ENCODE measurements around the gene STARD3.

STARD3 gene

GRCh38 chr17:39617100-39617445 is 19.9 kb upstream of the STARD3 start:
- peak overlapping the region; percentile 33 for H3K4me3 ChIP-seq (ENCODE audit: low read depth, low read length)
- no peak overlapping the region for H3K9ac ChIP-seq (ENCODE audit: low read depth, low read length)
- no peaks in the 10 kb centered on the region for H3K9me3 ChIP-seq (ENCODE audit: control insufficient read depth, insufficient read depth, low read length)
- H3K36me3 ChIP-seq (ENCODE audit: control insufficient read depth, insufficient read depth, low read length) = no peaks in the 10 kb centered on the region
- peaks cover 5% of the 10 kb centered on the region for H3K4me1 ChIP-seq (ENCODE audit: control insufficient read depth, insufficient read depth, low read length)
- peaks cover 77% of the 10 kb centered on the region for H3K27me3 ChIP-seq (ENCODE audit: control insufficient read depth, insufficient read depth, low read length)

- no peaks in the 10 kb centered on the region for H3K9me3 ChIP-seq (ENCODE audit: control insufficient read depth, insufficient read depth, low read length)
- H3K27me3 ChIP-seq (ENCODE audit: control insufficient read depth, insufficient read depth, low read length) = peaks cover 78% of the 10 kb centered on the region
- H3K9ac ChIP-seq (ENCODE audit: low read depth, low read length) = no peak overlapping the region
- peak overlapping the region; percentile 68 for H3K4me3 ChIP-seq (ENCODE audit: low read depth, low read length)
- peaks cover 8% of the 10 kb centered on the region for H3K4me1 ChIP-seq (ENCODE audit: control insufficient read depth, insufficient read depth, low read length)
- no peaks in the 10 kb centered on the region for H3K36me3 ChIP-seq (ENCODE audit: control insufficient read depth, insufficient read depth, low read length)
Measured at GRCh38 chr17:39617446-39618245, 19.3 kb upstream of the STARD3 start.

- Histone ChIP-seq H3K4me3 (ENCODE audit: low read depth, low read length) (peak overlapping the region; percentile 68), H3K9ac (ENCODE audit: low read depth, low read length) (no peak overlapping the region), H3K36me3 (ENCODE audit: control insufficient read depth, insufficient read depth, low read length) (no peaks in the 10 kb centered on the region), H3K4me1 (ENCODE audit: control insufficient read depth, insufficient read depth, low read length) (peaks cover 8% of the 10 kb centered on the region), H3K9me3 (ENCODE audit: control insufficient read depth, insufficient read depth, low read length) (no peaks in the 10 kb centered on the region), H3K27me3 (ENCODE audit: control insufficient read depth, insufficient read depth, low read length) (peaks cover 75% of the 10 kb centered on the region)
Measured at GRCh38 chr17:39618246-39618913, 18.6 kb upstream of the STARD3 start.

- H3K9ac ChIP-seq (ENCODE audit: low read depth, low read length) = no peak overlapping the region
- H3K9me3 ChIP-seq (ENCODE audit: control insufficient read depth, insufficient read depth, low read length) = no peaks in the 10 kb centered on the region
- H3K36me3 ChIP-seq (ENCODE audit: control insufficient read depth, insufficient read depth, low read length) = no peaks in the 10 kb centered on the region
- H3K4me1 ChIP-seq (ENCODE audit: control insufficient read depth, insufficient read depth, low read length) = peaks cover 8% of the 10 kb centered on the region
- peak overlapping the region; percentile 68 for H3K4me3 ChIP-seq (ENCODE audit: low read depth, low read length)
- H3K27me3 ChIP-seq (ENCODE audit: control insufficient read depth, insufficient read depth, low read length) = peaks cover 77% of the 10 kb centered on the region
Measured at GRCh38 chr17:39618956-39619785, 17.8 kb upstream of the STARD3 start.

GRCh38 chr17:39619786-39620101 is 17.2 kb upstream of the STARD3 start:
- Histone ChIP-seq H3K9ac (ENCODE audit: low read depth, low read length) (no peak overlapping the region), H3K4me3 (ENCODE audit: low read depth, low read length) (no peak overlapping the region), H3K36me3 (ENCODE audit: control insufficient read depth, insufficient read depth, low read length) (no peaks in the 10 kb centered on the region), H3K27me3 (ENCODE audit: control insufficient read depth, insufficient read depth, low read length) (peaks cover 76% of the 10 kb centered on the region), H3K4me1 (ENCODE audit: control insufficient read depth, insufficient read depth, low read length) (peaks cover 8% of the 10 kb centered on the region), H3K9me3 (ENCODE audit: control insufficient read depth, insufficient read depth, low read length) (no peaks in the 10 kb centered on the region)

GRCh38 chr17:39621523-39622379 is 15.2 kb upstream of the STARD3 start:
- Histone ChIP-seq H3K4me1 (ENCODE audit: control insufficient read depth, insufficient read depth, low read length) (peaks cover 4% of the 10 kb centered on the region), H3K9ac (ENCODE audit: low read depth, low read length) (no peak overlapping the region), H3K9me3 (ENCODE audit: control insufficient read depth, insufficient read depth, low read length) (no peaks in the 10 kb centered on the region), H3K36me3 (ENCODE audit: control insufficient read depth, insufficient read depth, low read length) (no peaks in the 10 kb centered on the region), H3K27me3 (ENCODE audit: control insufficient read depth, insufficient read depth, low read length) (peaks cover 74% of the 10 kb centered on the region), H3K4me3 (ENCODE audit: low read depth, low read length) (peak overlapping the region; percentile 27)

GRCh38 chr17:39622380-39623006 is 14.5 kb upstream of the STARD3 start:
- Histone ChIP-seq H3K4me3 (ENCODE audit: low read depth, low read length) (peak overlapping the region; percentile 27), H3K36me3 (ENCODE audit: control insufficient read depth, insufficient read depth, low read length) (no peaks in the 10 kb centered on the region), H3K27me3 (ENCODE audit: control insufficient read depth, insufficient read depth, low read length) (peaks cover 68% of the 10 kb centered on the region), H3K9me3 (ENCODE audit: control insufficient read depth, insufficient read depth, low read length) (no peaks in the 10 kb centered on the region), H3K9ac (ENCODE audit: low read depth, low read length) (no peak overlapping the region), H3K4me1 (ENCODE audit: control insufficient read depth, insufficient read depth, low read length) (peaks cover 4% of the 10 kb centered on the region)

GRCh38 chr17:39623356-39623950 is 13.5 kb upstream of the STARD3 start:
- H3K9me3 ChIP-seq (ENCODE audit: control insufficient read depth, insufficient read depth, low read length) = no peaks in the 10 kb centered on the region
- H3K4me3 ChIP-seq (ENCODE audit: low read depth, low read length) = no peak overlapping the region
- H3K36me3 ChIP-seq (ENCODE audit: control insufficient read depth, insufficient read depth, low read length) = no peaks in the 10 kb centered on the region
- no peak overlapping the region for H3K9ac ChIP-seq (ENCODE audit: low read depth, low read length)
- H3K27me3 ChIP-seq (ENCODE audit: control insufficient read depth, insufficient read depth, low read length) = peaks cover 72% of the 10 kb centered on the region
- H3K4me1 ChIP-seq (ENCODE audit: control insufficient read depth, insufficient read depth, low read length) = peaks cover 6% of the 10 kb centered on the region

- peaks cover 66% of the 10 kb centered on the region for H3K27me3 ChIP-seq (ENCODE audit: control insufficient read depth, insufficient read depth, low read length)
- no peaks in the 10 kb centered on the region for H3K9me3 ChIP-seq (ENCODE audit: control insufficient read depth, insufficient read depth, low read length)
- H3K4me1 ChIP-seq (ENCODE audit: control insufficient read depth, insufficient read depth, low read length) = peaks cover 13% of the 10 kb centered on the region
- H3K4me3 ChIP-seq (ENCODE audit: low read depth, low read length) = no peak overlapping the region
- H3K36me3 ChIP-seq (ENCODE audit: control insufficient read depth, insufficient read depth, low read length) = no peaks in the 10 kb centered on the region
- H3K9ac ChIP-seq (ENCODE audit: low read depth, low read length) = no peak overlapping the region
Measured at GRCh38 chr17:39624313-39624712, 12.6 kb upstream of the STARD3 start.

- no peaks in the 10 kb centered on the region for H3K36me3 ChIP-seq (ENCODE audit: control insufficient read depth, insufficient read depth, low read length)
- no peak overlapping the region for H3K4me3 ChIP-seq (ENCODE audit: low read depth, low read length)
- H3K27me3 ChIP-seq (ENCODE audit: control insufficient read depth, insufficient read depth, low read length) = peaks cover 63% of the 10 kb centered on the region
- no peaks in the 10 kb centered on the region for H3K9me3 ChIP-seq (ENCODE audit: control insufficient read depth, insufficient read depth, low read length)
- H3K4me1 ChIP-seq (ENCODE audit: control insufficient read depth, insufficient read depth, low read length) = peaks cover 22% of the 10 kb centered on the region
- no peak overlapping the region for H3K9ac ChIP-seq (ENCODE audit: low read depth, low read length)
Measured at GRCh38 chr17:39625198-39625785, 11.7 kb upstream of the STARD3 start.

Measured in iPS-15b (cell line).